RWPE2 (cell line): Measurements from ENCODE around the gene HSPB9.

Source experiments
- ATAC-seq: fragments of 200-7000 bp; cut with Tn5 transposase; 3 replicates; pipeline ENCODE4 v1.9.1; 2021; ENCODE audit warnings: low read depth
- DNase-seq: peaks from one replicate; pipeline ENCODE4 v3.0.0-alpha.2; 2020; ENCODE audit warnings: low spot score
- H3K27ac ChIP-seq: fragments of 450-650 bp; 2 replicates; pipeline ENCODE4 v1.5.1; 2017; ENCODE audit warnings: mild to moderate bottlenecking; ENCODE audit not compliant: poor library complexity, severe bottlenecking
- H3K27me3 ChIP-seq: fragments of 250-450 bp; sonication (Bioruptor Pico); 2 replicates; pipeline ENCODE4 v1.5.1; 2021; ENCODE audit warnings: mild to moderate bottlenecking, moderate library complexity; ENCODE audit not compliant: insufficient read depth, poor library complexity, severe bottlenecking
- H3K36me3 ChIP-seq: fragments of 250-450 bp; sonication (Bioruptor Pico); 2 replicates; pipeline ENCODE4 v1.5.1; 2020; ENCODE audit warnings: low read depth, mild to moderate bottlenecking, moderate library complexity
- H3K4me1 ChIP-seq: fragments of 250-450 bp; sonication (Bioruptor Pico); 2 replicates; pipeline ENCODE4 v1.5.1; 2021; ENCODE audit warnings: mild to moderate bottlenecking, moderate library complexity; ENCODE audit not compliant: insufficient read depth, poor library complexity, severe bottlenecking
- H3K4me3 ChIP-seq: fragments of 250-450 bp; sonication (Bioruptor Pico); 2 replicates; pipeline ENCODE4 v1.5.1; 2021; ENCODE audit warnings: mild to moderate bottlenecking, moderate library complexity; ENCODE audit not compliant: severe bottlenecking
- H3K9me3 ChIP-seq: fragments of 250-450 bp; sonication (Bioruptor Pico); 2 replicates; pipeline ENCODE4 v1.5.1; 2021; ENCODE audit warnings: mild to moderate bottlenecking, moderate library complexity; ENCODE audit not compliant: severe bottlenecking
- CTCF ChIP-seq: fragments of 450-650 bp; IDR thresholded peaks from one replicate; pipeline ENCODE4 v1.5.1; 2017; ENCODE audit warnings: mild to moderate bottlenecking, moderate library complexity; ENCODE audit not compliant: poor library complexity, severe bottlenecking

Gene HSPB9

GRCh38 chr17:42107597-42108576 lies 14.7 kb upstream of the HSPB9 start:
- Histone ChIP-seq H3K9me3 (no peaks in the 10 kb centered on the region), H3K27ac (no peak overlapping the region), H3K36me3 (no peaks in the 10 kb centered on the region), H3K4me3 (no peak overlapping the region), H3K4me1 (no peaks in the 10 kb centered on the region), H3K27me3 (no peaks in the 10 kb centered on the region)
- peak; percentile 68 for ATAC-seq
- DNase-seq = no peak
- no peak for TF ChIP-seq CTCF

- no peak for ATAC-seq
- Histone ChIP-seq H3K9me3 (no peaks in the 10 kb centered on the region), H3K4me1 (no peaks in the 10 kb centered on the region), H3K36me3 (peaks cover 6% of the 10 kb centered on the region), H3K27ac (no peak overlapping the region), H3K4me3 (no peak overlapping the region), H3K27me3 (no peaks in the 10 kb centered on the region)
- TF ChIP-seq CTCF = no peak
- no peak for DNase-seq
Observed at GRCh38 chr17:42109086-42109485, 13.5 kb upstream of the HSPB9 start.

- no peak for ATAC-seq
- Histone ChIP-seq H3K9me3 (no peaks in the 10 kb centered on the region), H3K27me3 (no peaks in the 10 kb centered on the region), H3K4me1 (no peaks in the 10 kb centered on the region), H3K4me3 (no peak overlapping the region), H3K27ac (no peak overlapping the region), H3K36me3 (peaks cover 8% of the 10 kb centered on the region)
- DNase-seq = no peak
- no peak for TF ChIP-seq CTCF
Observed at GRCh38 chr17:42110301-42111264, 12.0 kb upstream of the HSPB9 start.

GRCh38 chr17:42111265-42111636 lies 11.4 kb upstream of the HSPB9 start:
- DNase-seq = no peak
- Histone ChIP-seq H3K4me1 (no peaks in the 10 kb centered on the region), H3K27ac (no peak overlapping the region), H3K4me3 (no peak overlapping the region), H3K27me3 (no peaks in the 10 kb centered on the region), H3K36me3 (peaks cover 14% of the 10 kb centered on the region), H3K9me3 (no peaks in the 10 kb centered on the region)
- no peak for TF ChIP-seq CTCF
- ATAC-seq = no peak
